ENCODE measurements around the gene TP53AIP1. TPM values are rescaled to one million over a fixed set of nuclear protein-coding genes. Genes with fewer than 3 reads are reported as not detected.

The TP53AIP1 gene
- total RNA-seq, 1 experiment from 2014 or later, result 0.20 TPM

DNA sequence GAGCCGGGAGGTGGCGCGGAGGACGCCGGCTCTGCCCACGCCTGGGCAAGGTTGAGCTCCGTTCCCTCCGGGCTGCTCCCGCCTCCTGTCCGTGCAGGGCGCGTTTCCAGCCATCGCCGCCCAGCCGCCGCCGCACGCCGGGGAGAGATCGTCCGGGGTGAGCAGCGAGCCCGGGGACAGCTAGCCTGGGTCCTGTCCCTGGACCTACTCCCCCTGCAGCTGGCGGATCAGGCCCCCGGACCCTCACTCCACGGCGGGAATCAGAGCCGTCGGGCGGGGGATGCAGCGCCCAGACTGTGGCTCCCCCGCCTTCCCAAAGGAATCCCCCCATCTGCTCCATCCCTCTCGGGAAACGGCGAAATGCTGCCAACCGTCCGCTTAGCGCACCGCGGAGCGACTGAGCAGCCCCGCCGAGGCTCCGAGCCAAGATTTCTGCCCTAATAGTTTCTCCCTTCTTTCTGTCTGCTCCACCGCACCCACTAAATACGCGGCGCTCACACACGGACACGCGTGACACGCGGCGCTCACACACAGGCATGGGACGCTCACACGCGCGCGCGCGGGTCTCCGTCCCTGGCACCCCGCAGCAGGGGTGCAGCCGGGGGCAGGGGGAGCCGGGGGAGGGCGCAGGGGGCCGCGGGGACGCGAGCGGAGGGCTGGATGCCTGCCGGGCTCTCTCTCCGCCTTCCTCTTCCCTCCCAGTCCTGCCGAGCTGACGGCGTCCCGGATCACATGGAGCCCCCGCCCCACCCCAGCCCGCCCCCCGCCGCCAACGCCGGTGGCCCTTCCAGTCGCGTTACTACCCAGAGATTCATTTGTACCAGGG is 51.9 kb downstream of the TP53AIP1 start, which contains the start of gene KCNJ5:
Gene KCNJ5 (plus strand): TSS at position 814 of the 826 bp plus-strand sequence. CDS start 19,918 bp downstream, outside the sequence.
- DNase-seq (ENCODE audit: low spot score), result peak; percentile 55

- DNase-seq (ENCODE audit: low spot score), result no peak
Observed at GRCh38 chr11:128890216-128890542, 52.5 kb downstream of the TP53AIP1 start.

DNA sequence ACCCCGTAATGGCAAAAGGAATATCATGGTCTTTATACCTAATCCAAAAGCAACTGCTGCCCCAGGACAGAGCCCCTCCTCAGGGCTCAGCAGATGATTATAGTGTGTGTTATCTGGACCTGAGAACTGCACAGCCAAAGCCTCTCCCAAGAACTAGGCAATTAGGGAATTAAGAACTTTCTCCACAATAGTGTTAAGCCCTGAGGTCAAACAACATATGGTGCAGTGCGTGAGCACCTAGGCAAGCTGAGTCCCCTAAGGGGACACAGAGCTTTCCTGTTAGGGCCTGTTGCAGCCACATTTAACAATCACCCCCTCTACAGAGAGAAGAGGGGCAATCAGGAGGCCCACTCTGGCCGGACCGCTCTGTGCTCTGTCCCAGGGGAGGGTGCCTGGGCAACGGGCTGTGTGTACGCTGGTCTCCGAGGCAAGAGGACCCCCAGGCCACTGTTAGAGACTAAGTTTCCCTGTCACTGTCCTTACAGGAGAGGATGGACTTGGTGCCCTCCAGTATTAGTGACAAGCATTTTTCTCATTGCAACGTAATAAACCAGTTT is 52.9 kb downstream of the TP53AIP1 start:
- no peak for DNase-seq (ENCODE audit: low spot score)

GRCh38 chr11:128888034-128888985 is 54.4 kb downstream of the TP53AIP1 start:
- no peak for DNase-seq (ENCODE audit: low spot score)

GRCh38 chr11:128886406-128887124 is 56.1 kb downstream of the TP53AIP1 start:
- DNase-seq (ENCODE audit: low spot score), result peak; percentile 70

Other genes starting within 250 kb of the TP53AIP1 start
- gene FLI1, start 248.8 kb downstream of the TP53AIP1 start, total RNA-seq (2014; rRNA removed; shearing (Covaris generic)), result not detected in 2 replicates
- not detected in 2 replicates for gene KCNJ1, start 75.6 kb downstream of the TP53AIP1 start, total RNA-seq (2014; rRNA removed; shearing (Covaris generic))
- not detected in 2 replicates for gene KCNJ5, start 51.5 kb downstream of the TP53AIP1 start, total RNA-seq (2014; rRNA removed; shearing (Covaris generic))
- 44.2 and 48.2 TPM in 2 replicates for gene ARHGAP32, start 249.5 kb upstream of the TP53AIP1 start, total RNA-seq (2014; rRNA removed; shearing (Covaris generic))

Measured in HT-29 (cell line).